HepG2 (cell line): ENCODE results near the gene TSPAN18. TPM values are rescaled to one million over a fixed set of nuclear protein-coding genes. Genes with fewer than 3 reads are reported as not detected.

Experiments
- ATAC-seq: fragments of 200-7000 bp; cut with Tn5 transposase; 3 replicates; pipeline ENCODE4 v1.9.1; 2020; ENCODE audit warnings: mild to moderate bottlenecking, moderate library complexity
- BruUV-seq: library from RNA; stranded (reverse); fragments of 400-500 nt; replicated peaks from 2 replicates; lab custom pipeline; 2021; lab: Mats Ljungman, UMichigan
- CTCF ChIA-PET: fragments of 300-600 bp; formaldehyde crosslinking; extraction: SDS; loops from one replicate; lab custom pipeline; 2021; ENCODE audit warnings: low total read pairs, inconsistent platforms, low intra/inter-chr PET ratio; lab: Yijun Ruan, JAX
- POLR2A ChIA-PET: fragments of 350-600 bp; sonication (Branson Sonifier 250); formaldehyde crosslinking; loops from one replicate; lab custom pipeline; 2020; ENCODE audit warnings: antibody characterized with exemption, inconsistent platforms; lab: Yijun Ruan, JAX
- DNase-seq: peaks from one replicate; pipeline ENCODE4 v3.0.0-alpha.2; 2015; ENCODE audit warnings: low spot score
- FAIRE-seq: peaks from 3 replicates; lab custom pipeline; 2011; peaks lifted over from hg19 to GRCh38; lab: Jason Lieb, UNC
- H2AFZ ChIP-seq: one replicate; pipeline ENCODE4 v1.6.1; 2011; ENCODE audit warnings: low read length, inconsistent platforms
- H3K27ac ChIP-seq: fragments of 300-600 bp; 3 replicates; pipeline ENCODE4 v1.8.0; 2011; ENCODE audit warnings: mixed run types, mild to moderate bottlenecking, mixed read lengths, low read length, inconsistent platforms; ENCODE audit not compliant: insufficient read depth; ENCODE audit errors: extremely low read length
- H3K27me3 ChIP-seq, 2 experiments: fragments of 200-600 bp in 1 of 2; 2 replicates in 1 of 2; 3 replicates in 1 of 2; pipeline versions ENCODE4 v1.6.0 to v1.8.0; 2011; ENCODE audit warnings: low read length in 2 of 2, mild to moderate bottlenecking in 2 of 2, moderate library complexity in 2 of 2, inconsistent platforms in 1 of 2; ENCODE audit not compliant: insufficient read depth in 2 of 2, control insufficient read depth in 1 of 2
- H3K36me3 ChIP-seq, 2 experiments: fragments of 200-600 bp in 1 of 2; replicated peaks in 1 of 2; 2 replicates in 1 of 2; 3 replicates in 1 of 2; pipeline versions ENCODE4 v1.5.1 to v1.8.0; 2011; ENCODE audit warnings: low read length in 2 of 2, inconsistent platforms in 1 of 2; ENCODE audit not compliant: insufficient read depth in 2 of 2, control insufficient read depth in 1 of 2
- H3K4me1 ChIP-seq: 2 replicates; pipeline ENCODE4 v1.5.1; 2012; ENCODE audit warnings: low read length, inconsistent platforms; ENCODE audit not compliant: insufficient read depth
- H3K4me2 ChIP-seq: 2 replicates; pipeline ENCODE4 v1.6.0; 2011; ENCODE audit warnings: low read depth, low read length, inconsistent platforms
- H3K4me3 ChIP-seq, 3 experiments: fragments of 200-600 bp in 1 of 3; sonication (generic), shearing (Covaris generic) in 1 of 3; replicated peaks in 1 of 3; 2 replicates each; pipeline ENCODE4 v1.5.1; 2011 to 2016; ENCODE audit warnings: low read length in 3 of 3, inconsistent platforms in 2 of 3, low read depth in 2 of 3, mild to moderate bottlenecking in 2 of 3, control low read depth in 1 of 3, mixed read lengths in 1 of 3; ENCODE audit not compliant: insufficient read depth in 1 of 3
- H3K79me2 ChIP-seq: one replicate; pipeline ENCODE4 v1.6.1; 2011; ENCODE audit warnings: low read length, inconsistent platforms; ENCODE audit not compliant: insufficient read depth
- H3K9ac ChIP-seq: 2 replicates; pipeline ENCODE4 v1.6.0; 2011; ENCODE audit warnings: mild to moderate bottlenecking, low read depth, low read length, inconsistent platforms; ENCODE audit not compliant: insufficient read depth
- H3K9me3 ChIP-seq: 2 replicates; pipeline ENCODE4 v1.5.1; 2012; ENCODE audit warnings: mild to moderate bottlenecking, low read length
- H4K20me1 ChIP-seq: 2 replicates; pipeline ENCODE4 v1.6.0; 2011; ENCODE audit warnings: inconsistent platforms, mild to moderate bottlenecking, low read length, moderate library complexity; ENCODE audit not compliant: insufficient read depth
- ARHGAP35 ChIP-seq: sonication (generic); formaldehyde crosslinking; IDR thresholded peaks from 2 replicates; pipeline ENCODE4 v1.9.0; 2022; ENCODE audit warnings: mild to moderate bottlenecking, inconsistent platforms, moderate library complexity, missing genetic modification reagents, borderline replicate concordance
- FOXP1 ChIP-seq, 2 experiments: fragments of 450-650 bp in 1 of 2; IDR thresholded peaks; 2 replicates each; pipeline ENCODE4 v1.6.1; 2017 to 2018; ENCODE audit warnings: antibody characterized with exemption in 1 of 2
- HNF4G ChIP-seq, 2 experiments: sonication (generic) in 1 of 2; formaldehyde crosslinking in 1 of 2; IDR thresholded peaks; 2 replicates each; pipeline versions ENCODE4 v1.4.0 to v1.6.1; 2011 to 2020; ENCODE audit warnings: borderline replicate concordance in 2 of 2, low read depth in 2 of 2, mild to moderate bottlenecking in 2 of 2, low read length in 1 of 2, missing genetic modification reagents in 1 of 2, moderate library complexity in 1 of 2
- MAZ ChIP-seq, 2 experiments: sonication (generic) in 1 of 2; formaldehyde crosslinking in 1 of 2; IDR thresholded peaks; 2 replicates each; pipeline versions ENCODE4 v1.5.0 to v1.6.1; 2012 to 2020; ENCODE audit warnings: low read depth in 2 of 2, mild to moderate bottlenecking in 2 of 2, borderline replicate concordance in 1 of 2, improper control_type of control experiment in 1 of 2, low read length in 1 of 2, missing genetic modification reagents in 1 of 2, moderate library complexity in 1 of 2
- NCOA1 ChIP-seq: sonication (generic); formaldehyde crosslinking; IDR thresholded peaks from 2 replicates; pipeline ENCODE4 v1.9.0; 2021; ENCODE audit warnings: missing genetic modification reagents
- POLR2A ChIP-seq, 2 experiments: IDR thresholded peaks; 2 replicates each; pipeline ENCODE4 v1.6.1; 2011; ENCODE audit warnings: low read depth in 2 of 2, low read length in 2 of 2, mild to moderate bottlenecking in 1 of 2, moderate library complexity in 1 of 2; ENCODE audit not compliant: insufficient read depth in 1 of 2
- ZBTB20 ChIP-seq: sonication (generic); formaldehyde crosslinking; IDR thresholded peaks from 2 replicates; pipeline ENCODE4 v1.8.1; 2023; ENCODE audit warnings: missing genetic modification reagents, low read depth, mild to moderate bottlenecking, borderline replicate concordance
- ZNF432 ChIP-seq: sonication (generic); formaldehyde crosslinking; IDR thresholded peaks from 2 replicates; pipeline ENCODE4 v1.5.0; 2020; ENCODE audit warnings: missing genetic modification reagents, mild to moderate bottlenecking, borderline replicate concordance
- ZNF468 ChIP-seq: sonication (generic); formaldehyde crosslinking; IDR thresholded peaks from 2 replicates; pipeline ENCODE4 v1.8.0; 2022; ENCODE audit warnings: mild to moderate bottlenecking, moderate library complexity, missing genetic modification reagents
- ZNF570 ChIP-seq: sonication (generic); formaldehyde crosslinking; IDR thresholded peaks from 2 replicates; pipeline ENCODE4 v1.4.0; 2020; ENCODE audit warnings: mild to moderate bottlenecking, missing genetic modification reagents, borderline replicate concordance
- ZNF773 ChIP-seq: sonication (generic); formaldehyde crosslinking; IDR thresholded peaks from 2 replicates; pipeline ENCODE4 v1.4.0; 2020; ENCODE audit warnings: missing genetic modification reagents, borderline replicate concordance
- WGBS: methylation state at CpG from one replicate; pipeline ENCODE4 v1.1.6; 2017; ENCODE audit warnings: low lambda C conversion rate; 5-methylcytosine and 5-hydroxymethylcytosine counted together
- in situ Hi-C: cut with HindIII; loops from 2 replicates; pipeline ENCODE4 v1.10.0; 2017; ENCODE audit warnings: low pct_unique_long_range_greater_than_20kb; ENCODE audit not compliant: extremely low pct_ligation_motif_present
- intact Hi-C: fragments of 100-400 bp; cut with micrococcal nuclease; formaldehyde crosslinking; loops from one replicate; pipeline ENCODE4 v1.10.0; 2022; ENCODE audit not compliant: unreplicated experiment
- polyA plus RNA-seq, 8 experiments: library from polyadenylated mRNA; depleted of rRNA in 3 of 8; stranded (reverse) in 7 of 8; unstranded in 1 of 8; fragments of >200 nt; fragmentation: Illumina TruSeq in 4 of 8; extraction: Trizol in 4 of 8; gene quantifications; 2 replicates each; pipeline versions ENCODE4 v1.2.1 to v1.2.3, GENCODE V29; 2011 to 2016; ENCODE audit warnings: low read depth in 4 of 8, missing spikeins in 1 of 8, mixed read lengths in 1 of 8; ENCODE audit not compliant: insufficient read depth in 1 of 8
- total RNA-seq, 5 experiments: library from RNA; depleted of rRNA; stranded (reverse); fragments of >200 nt; fragmentation: Illumina TruSeq; extraction: Trizol; gene quantifications; 2 replicates each; pipeline ENCODE4 v1.2.3, GENCODE V29; 2016; ENCODE audit warnings: low read depth in 1 of 5
- TF ChIP-seq, protein P1 (sequence below): sonication (generic); formaldehyde crosslinking; IDR thresholded peaks from 2 replicates; pipeline ENCODE4 v1.4.0; 2020; ENCODE audit warnings: missing genetic modification reagents
- TF ChIP-seq, protein P2 (sequence below): conservative IDR thresholded peaks from 2 replicates; pipeline ENCODE4 v1.6.1; 2018; ENCODE audit warnings: missing genetic modification reagents
- TF ChIP-seq, protein P3 (sequence below): IDR thresholded peaks from 2 replicates; pipeline ENCODE4 v1.6.1; 2018; ENCODE audit warnings: missing genetic modification reagents

TSPAN18 gene
- total and polyA plus RNA-seq, 2 of the 13 experiments (the other 11 are each of a cell fraction or from before 2014, with no cell fraction given): not detected

DNA sequence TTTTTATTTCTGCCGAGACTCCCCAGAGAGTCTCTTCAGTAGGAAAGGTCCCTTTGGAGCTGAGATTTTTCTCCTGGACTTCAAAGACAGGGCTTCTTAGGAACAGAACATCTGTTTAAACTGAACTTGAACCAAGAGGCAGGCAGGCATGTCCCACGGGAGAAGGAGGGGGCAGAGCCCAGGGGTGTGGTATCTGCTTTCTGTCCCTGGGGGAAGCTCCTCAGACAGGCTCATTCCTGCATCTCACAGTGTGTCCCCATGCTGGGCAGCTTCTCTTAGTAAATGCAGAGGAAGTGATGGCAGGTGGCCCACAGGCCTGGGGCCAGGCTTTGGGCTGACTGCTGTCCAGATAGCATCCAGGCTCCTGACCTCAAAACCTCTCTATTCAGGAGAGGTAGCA, 47.3 kb downstream of the TSPAN18 start:
- ATAC-seq (no peak), FAIRE-seq (no peak), DNase-seq (no peak)
- Histone ChIP-seq H3K4me3 (no peak overlapping the region), H3K36me3 (no peaks in the 10 kb centered on the region), H3K27me3 (no peaks in the 10 kb centered on the region), H3K9ac (no peak overlapping the region), H3K27ac (no peak overlapping the region), H4K20me1 (no peaks in the 10 kb centered on the region), H2AFZ (no peak overlapping the region), H3K79me2 (no peaks in the 10 kb centered on the region), H3K9me3 (no peaks in the 10 kb centered on the region), H3K4me1 (0 out of 2 replicates have a peak, but pooled peaks cover 6% of the 10 kb centered on the region), H3K4me2 (no peak overlapping the region)
- ChIA-PET POLR2A (no interaction called here), CTCF (interaction anchor here (1.2 kb wide), 1 partner anchor 46 kb away, joined by 4 read pairs; no protein-coding TSS in a partner anchor)
- in situ Hi-C loops: no loop called here
- 0% methylated on average over 2 of the region's 2 CpGs for WGBS
- intact Hi-C loops: no loop called here
- no TSS peak for BruUV-seq
- TF ChIP-seq ZBTB20 (CRISPR knock-in tag): no peak
- no peak for TF ChIP-seq FOXP1 (IDR thresholded peaks at IDR 0.05)
- no peak for TF ChIP-seq FOXP1 (CRISPR knock-in tag; IDR thresholded peaks at IDR 0.05)
- TF ChIP-seq NCOA1 (CRISPR knock-in tag): no peak
- TF ChIP-seq, protein P1, sequence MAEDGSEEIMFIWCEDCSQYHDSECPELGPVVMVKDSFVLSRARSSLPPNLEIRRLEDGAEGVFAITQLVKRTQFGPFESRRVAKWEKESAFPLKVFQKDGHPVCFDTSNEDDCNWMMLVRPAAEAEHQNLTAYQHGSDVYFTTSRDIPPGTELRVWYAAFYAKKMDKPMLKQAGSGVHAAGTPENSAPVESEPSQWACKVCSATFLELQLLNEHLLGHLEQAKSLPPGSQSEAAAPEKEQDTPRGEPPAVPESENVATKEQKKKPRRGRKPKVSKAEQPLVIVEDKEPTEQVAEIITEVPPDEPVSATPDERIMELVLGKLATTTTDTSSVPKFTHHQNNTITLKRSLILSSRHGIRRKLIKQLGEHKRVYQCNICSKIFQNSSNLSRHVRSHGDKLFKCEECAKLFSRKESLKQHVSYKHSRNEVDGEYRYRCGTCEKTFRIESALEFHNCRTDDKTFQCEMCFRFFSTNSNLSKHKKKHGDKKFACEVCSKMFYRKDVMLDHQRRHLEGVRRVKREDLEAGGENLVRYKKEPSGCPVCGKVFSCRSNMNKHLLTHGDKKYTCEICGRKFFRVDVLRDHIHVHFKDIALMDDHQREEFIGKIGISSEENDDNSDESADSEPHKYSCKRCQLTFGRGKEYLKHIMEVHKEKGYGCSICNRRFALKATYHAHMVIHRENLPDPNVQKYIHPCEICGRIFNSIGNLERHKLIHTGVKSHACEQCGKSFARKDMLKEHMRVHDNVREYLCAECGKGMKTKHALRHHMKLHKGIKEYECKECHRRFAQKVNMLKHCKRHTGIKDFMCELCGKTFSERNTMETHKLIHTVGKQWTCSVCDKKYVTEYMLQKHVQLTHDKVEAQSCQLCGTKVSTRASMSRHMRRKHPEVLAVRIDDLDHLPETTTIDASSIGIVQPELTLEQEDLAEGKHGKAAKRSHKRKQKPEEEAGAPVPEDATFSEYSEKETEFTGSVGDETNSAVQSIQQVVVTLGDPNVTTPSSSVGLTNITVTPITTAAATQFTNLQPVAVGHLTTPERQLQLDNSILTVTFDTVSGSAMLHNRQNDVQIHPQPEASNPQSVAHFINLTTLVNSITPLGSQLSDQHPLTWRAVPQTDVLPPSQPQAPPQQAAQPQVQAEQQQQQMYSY (CRISPR knock-in tag): no peak
- TF ChIP-seq, protein P2, sequence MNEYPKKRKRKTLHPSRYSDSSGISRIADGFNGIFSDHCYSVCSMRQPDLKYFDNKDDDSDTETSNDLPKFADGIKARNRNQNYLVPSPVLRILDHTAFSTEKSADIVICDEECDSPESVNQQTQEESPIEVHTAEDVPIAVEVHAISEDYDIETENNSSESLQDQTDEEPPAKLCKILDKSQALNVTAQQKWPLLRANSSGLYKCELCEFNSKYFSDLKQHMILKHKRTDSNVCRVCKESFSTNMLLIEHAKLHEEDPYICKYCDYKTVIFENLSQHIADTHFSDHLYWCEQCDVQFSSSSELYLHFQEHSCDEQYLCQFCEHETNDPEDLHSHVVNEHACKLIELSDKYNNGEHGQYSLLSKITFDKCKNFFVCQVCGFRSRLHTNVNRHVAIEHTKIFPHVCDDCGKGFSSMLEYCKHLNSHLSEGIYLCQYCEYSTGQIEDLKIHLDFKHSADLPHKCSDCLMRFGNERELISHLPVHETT (CRISPR knock-in tag): no peak
- no peak for TF ChIP-seq MAZ (IDR thresholded peaks at IDR 0.05; ENCODE audit: borderline replicate concordance, low read depth, low read length)
- no peak for TF ChIP-seq MAZ (CRISPR knock-in tag; IDR thresholded peaks at IDR 0.05; ENCODE audit: low read depth)
- no peak for TF ChIP-seq ZNF570 (CRISPR knock-in tag)
- no peak for TF ChIP-seq ZNF773 (CRISPR knock-in tag)
- no peak for TF ChIP-seq ARHGAP35 (CRISPR knock-in tag)
- TF ChIP-seq, protein P3, sequence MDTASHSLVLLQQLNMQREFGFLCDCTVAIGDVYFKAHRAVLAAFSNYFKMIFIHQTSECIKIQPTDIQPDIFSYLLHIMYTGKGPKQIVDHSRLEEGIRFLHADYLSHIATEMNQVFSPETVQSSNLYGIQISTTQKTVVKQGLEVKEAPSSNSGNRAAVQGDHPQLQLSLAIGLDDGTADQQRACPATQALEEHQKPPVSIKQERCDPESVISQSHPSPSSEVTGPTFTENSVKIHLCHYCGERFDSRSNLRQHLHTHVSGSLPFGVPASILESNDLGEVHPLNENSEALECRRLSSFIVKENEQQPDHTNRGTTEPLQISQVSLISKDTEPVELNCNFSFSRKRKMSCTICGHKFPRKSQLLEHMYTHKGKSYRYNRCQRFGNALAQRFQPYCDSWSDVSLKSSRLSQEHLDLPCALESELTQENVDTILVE (CRISPR knock-in tag): no peak
- TF ChIP-seq ZNF432 (CRISPR knock-in tag): no peak
- TF ChIP-seq POLR2A (IDR thresholded peaks at IDR 0.05; ENCODE audit: insufficient read depth in 1 of 2, low read depth in 2 of 2, low read length in 2 of 2): no peak
- TF ChIP-seq HNF4G (IDR thresholded peaks at IDR 0.05; ENCODE audit: borderline replicate concordance, low read depth, low read length): no peak
- TF ChIP-seq HNF4G (CRISPR knock-in tag; IDR thresholded peaks at IDR 0.05; ENCODE audit: borderline replicate concordance, low read depth): no peak
- no peak for TF ChIP-seq ZNF468 (CRISPR knock-in tag)
